H1 (cell line): ENCODE data around the gene SLC30A2. TPM values are rescaled to one million over a fixed set of nuclear protein-coding genes. Genes with fewer than 3 reads are reported as not detected.

ENCODE experiments used
- BACH1 ChIP-seq: IDR thresholded peaks from 2 replicates; pipeline ENCODE4 v1.6.1; 2012; ENCODE audit warnings: low read length, improper control_type of control experiment
- E2F6 ChIP-seq: IDR thresholded peaks from 2 replicates; pipeline ENCODE4 v1.6.1; 2012; ENCODE audit warnings: inconsistent platforms
- KDM5A ChIP-seq: fragments of 200-600 bp; IDR thresholded peaks from 2 replicates; pipeline ENCODE4 v1.7.1; 2012; ENCODE audit warnings: mild to moderate bottlenecking, low read length, inconsistent platforms, mixed read lengths
- polyA plus RNA-seq, 7 experiments: library from polyadenylated mRNA; depleted of rRNA in 3 of 7; stranded (reverse) in 5 of 7; unstranded in 2 of 7; fragments of >200 nt in 5 of 7; fragments of 200-250 nt in 2 of 7; gene quantifications; 1 replicate in 5 of 7; 2 replicates in 1 of 7; 4 replicates in 1 of 7; pipeline versions ENCODE4 v1.2.1 to v1.2.3, GENCODE V29; 2011 to 2013; ENCODE audit warnings: missing spikeins in 2 of 7, mixed read lengths in 2 of 7
- total RNA-seq: library from RNA; stranded (reverse); fragmentation: NEBNext Ultra II Directional; extraction: Animal tissue kit (Norgen Biotek cat#: 25700); gene quantifications from 2 replicates; pipeline ENCODE4 v1.2.1, GENCODE V29; 2021
- TF ChIP-seq, protein P1 (sequence below): fragments of 300-600 bp; sonication (generic); IDR thresholded peaks from 2 replicates; pipeline ENCODE4 v1.7.1; 2012; ENCODE audit warnings: low read length, moderate library complexity, mild to moderate bottlenecking, inconsistent platforms; ENCODE audit not compliant: insufficient replicate concordance

Gene SLC30A2
- total and polyA plus RNA-seq, 2 of the 8 experiments (the other 6 are each of a cell fraction or from before 2014, with no cell fraction given) = 0.19 to 0.76 TPM

GRCh38 chr1:26046246-26047095 is 553 bp upstream of the SLC30A2 start (continued):
- TF ChIP-seq, protein P1, sequence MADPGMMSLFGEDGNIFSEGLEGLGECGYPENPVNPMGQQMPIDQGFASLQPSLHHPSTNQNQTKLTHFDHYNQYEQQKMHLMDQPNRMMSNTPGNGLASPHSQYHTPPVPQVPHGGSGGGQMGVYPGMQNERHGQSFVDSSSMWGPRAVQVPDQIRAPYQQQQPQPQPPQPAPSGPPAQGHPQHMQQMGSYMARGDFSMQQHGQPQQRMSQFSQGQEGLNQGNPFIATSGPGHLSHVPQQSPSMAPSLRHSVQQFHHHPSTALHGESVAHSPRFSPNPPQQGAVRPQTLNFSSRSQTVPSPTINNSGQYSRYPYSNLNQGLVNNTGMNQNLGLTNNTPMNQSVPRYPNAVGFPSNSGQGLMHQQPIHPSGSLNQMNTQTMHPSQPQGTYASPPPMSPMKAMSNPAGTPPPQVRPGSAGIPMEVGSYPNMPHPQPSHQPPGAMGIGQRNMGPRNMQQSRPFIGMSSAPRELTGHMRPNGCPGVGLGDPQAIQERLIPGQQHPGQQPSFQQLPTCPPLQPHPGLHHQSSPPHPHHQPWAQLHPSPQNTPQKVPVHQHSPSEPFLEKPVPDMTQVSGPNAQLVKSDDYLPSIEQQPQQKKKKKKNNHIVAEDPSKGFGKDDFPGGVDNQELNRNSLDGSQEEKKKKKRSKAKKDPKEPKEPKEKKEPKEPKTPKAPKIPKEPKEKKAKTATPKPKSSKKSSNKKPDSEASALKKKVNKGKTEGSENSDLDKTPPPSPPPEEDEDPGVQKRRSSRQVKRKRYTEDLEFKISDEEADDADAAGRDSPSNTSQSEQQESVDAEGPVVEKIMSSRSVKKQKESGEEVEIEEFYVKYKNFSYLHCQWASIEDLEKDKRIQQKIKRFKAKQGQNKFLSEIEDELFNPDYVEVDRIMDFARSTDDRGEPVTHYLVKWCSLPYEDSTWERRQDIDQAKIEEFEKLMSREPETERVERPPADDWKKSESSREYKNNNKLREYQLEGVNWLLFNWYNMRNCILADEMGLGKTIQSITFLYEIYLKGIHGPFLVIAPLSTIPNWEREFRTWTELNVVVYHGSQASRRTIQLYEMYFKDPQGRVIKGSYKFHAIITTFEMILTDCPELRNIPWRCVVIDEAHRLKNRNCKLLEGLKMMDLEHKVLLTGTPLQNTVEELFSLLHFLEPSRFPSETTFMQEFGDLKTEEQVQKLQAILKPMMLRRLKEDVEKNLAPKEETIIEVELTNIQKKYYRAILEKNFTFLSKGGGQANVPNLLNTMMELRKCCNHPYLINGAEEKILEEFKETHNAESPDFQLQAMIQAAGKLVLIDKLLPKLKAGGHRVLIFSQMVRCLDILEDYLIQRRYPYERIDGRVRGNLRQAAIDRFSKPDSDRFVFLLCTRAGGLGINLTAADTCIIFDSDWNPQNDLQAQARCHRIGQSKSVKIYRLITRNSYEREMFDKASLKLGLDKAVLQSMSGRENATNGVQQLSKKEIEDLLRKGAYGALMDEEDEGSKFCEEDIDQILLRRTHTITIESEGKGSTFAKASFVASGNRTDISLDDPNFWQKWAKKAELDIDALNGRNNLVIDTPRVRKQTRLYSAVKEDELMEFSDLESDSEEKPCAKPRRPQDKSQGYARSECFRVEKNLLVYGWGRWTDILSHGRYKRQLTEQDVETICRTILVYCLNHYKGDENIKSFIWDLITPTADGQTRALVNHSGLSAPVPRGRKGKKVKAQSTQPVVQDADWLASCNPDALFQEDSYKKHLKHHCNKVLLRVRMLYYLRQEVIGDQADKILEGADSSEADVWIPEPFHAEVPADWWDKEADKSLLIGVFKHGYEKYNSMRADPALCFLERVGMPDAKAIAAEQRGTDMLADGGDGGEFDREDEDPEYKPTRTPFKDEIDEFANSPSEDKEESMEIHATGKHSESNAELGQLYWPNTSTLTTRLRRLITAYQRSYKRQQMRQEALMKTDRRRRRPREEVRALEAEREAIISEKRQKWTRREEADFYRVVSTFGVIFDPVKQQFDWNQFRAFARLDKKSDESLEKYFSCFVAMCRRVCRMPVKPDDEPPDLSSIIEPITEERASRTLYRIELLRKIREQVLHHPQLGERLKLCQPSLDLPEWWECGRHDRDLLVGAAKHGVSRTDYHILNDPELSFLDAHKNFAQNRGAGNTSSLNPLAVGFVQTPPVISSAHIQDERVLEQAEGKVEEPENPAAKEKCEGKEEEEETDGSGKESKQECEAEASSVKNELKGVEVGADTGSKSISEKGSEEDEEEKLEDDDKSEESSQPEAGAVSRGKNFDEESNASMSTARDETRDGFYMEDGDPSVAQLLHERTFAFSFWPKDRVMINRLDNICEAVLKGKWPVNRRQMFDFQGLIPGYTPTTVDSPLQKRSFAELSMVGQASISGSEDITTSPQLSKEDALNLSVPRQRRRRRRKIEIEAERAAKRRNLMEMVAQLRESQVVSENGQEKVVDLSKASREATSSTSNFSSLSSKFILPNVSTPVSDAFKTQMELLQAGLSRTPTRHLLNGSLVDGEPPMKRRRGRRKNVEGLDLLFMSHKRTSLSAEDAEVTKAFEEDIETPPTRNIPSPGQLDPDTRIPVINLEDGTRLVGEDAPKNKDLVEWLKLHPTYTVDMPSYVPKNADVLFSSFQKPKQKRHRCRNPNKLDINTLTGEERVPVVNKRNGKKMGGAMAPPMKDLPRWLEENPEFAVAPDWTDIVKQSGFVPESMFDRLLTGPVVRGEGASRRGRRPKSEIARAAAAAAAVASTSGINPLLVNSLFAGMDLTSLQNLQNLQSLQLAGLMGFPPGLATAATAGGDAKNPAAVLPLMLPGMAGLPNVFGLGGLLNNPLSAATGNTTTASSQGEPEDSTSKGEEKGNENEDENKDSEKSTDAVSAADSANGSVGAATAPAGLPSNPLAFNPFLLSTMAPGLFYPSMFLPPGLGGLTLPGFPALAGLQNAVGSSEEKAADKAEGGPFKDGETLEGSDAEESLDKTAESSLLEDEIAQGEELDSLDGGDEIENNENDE = no peak
- TF ChIP-seq BACH1 = no peak
- TF ChIP-seq E2F6 = no peak
- no peak for TF ChIP-seq KDM5A
